SIG-M5 treated with dmso at 0.1 percent for 504 hours (cell line): ENCODE measurements around the gene RTKN2.
A peak's percentile ranks its signal among the peaks of the same experiment; 100 is the strongest.

Experiments used
- DNase-seq: peaks from one replicate; lab custom pipeline; 2025; ENCODE audit not compliant: unreplicated experiment; lab: John Stamatoyannopoulos, UW

The RTKN2 gene

DNA sequence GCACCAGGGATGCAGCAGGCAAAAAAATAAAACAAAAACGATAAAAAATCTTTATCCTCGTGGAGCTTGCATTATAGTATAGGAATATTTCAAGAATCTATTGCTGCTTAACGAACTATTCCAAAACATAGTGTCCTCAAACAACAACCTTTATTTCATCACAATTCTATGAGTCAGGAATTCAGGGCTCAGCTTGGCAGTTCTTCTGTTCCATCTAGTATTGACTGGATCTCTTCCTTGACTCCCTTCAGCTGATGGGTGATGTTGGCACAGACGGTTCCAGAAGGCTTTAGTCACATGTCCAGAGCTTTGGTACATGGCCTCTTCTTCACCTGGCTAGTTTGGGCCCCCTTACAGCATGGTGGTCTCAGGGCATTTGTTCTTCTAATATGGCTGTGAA lies 88.0 kb downstream of the RTKN2 start:
- no peak for DNase-seq

DNA sequence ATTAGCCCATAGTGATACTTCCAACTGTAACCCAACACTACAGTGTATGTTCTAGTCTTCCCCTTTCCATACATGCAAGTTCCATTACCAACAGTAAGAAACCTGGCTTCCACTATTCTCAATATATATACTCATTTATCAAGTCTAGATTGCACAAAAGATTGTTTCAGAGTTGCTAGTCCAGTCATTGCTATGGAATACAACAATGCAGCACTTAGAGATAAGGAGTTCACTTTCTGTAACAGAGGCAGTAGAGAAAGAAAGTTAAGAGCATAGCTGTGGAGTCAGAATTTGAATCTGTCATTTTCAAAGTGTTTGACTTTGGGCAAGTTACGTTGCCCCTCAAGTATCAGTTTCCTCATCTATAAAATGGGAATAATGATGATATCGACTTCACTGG lies 90.1 kb downstream of the RTKN2 start:
- DNase-seq = no peak

- DNase-seq = no peak
These were observed 91.5 kb downstream of the RTKN2 start for GRCh38 chr10:62177111-62177510.

DNA sequence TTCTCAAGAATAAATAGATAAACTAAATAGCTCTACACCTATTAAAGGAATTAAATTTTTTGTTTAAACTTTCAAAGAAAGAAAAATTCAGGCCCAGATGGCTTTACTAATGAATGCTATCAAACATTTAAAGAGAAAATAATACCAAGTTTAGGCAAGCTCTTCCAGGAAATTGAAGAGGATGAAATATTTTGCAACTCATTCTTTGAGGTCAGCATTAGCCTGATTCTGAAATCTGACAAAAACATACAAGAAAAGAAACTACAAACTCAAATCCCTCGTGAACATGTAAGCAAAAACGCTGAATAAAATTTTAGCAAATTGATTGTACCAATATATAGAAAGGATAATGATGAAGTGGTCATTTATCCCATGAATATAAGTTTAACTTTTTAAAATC lies 93.4 kb downstream of the RTKN2 start:
- DNase-seq = no peak

DNA sequence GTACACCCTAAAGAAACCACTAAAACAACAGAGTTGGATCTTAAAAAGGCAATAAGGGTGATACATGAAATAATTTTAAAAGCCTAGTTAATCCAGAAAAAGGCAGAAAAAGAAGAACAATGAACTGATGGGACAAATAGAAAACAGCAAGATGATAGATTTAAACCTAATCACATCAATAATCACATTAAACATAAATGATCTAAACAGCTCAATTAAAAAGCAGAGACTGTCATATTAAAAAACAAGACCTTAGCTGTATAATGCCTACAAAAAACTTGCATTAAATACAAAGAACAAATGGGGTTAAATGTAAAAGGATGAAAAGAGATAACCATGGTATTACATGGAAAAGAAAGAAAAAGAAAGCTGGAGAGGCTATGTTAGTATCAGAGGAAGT lies 96.2 kb downstream of the RTKN2 start:
- DNase-seq = no peak

DNA sequence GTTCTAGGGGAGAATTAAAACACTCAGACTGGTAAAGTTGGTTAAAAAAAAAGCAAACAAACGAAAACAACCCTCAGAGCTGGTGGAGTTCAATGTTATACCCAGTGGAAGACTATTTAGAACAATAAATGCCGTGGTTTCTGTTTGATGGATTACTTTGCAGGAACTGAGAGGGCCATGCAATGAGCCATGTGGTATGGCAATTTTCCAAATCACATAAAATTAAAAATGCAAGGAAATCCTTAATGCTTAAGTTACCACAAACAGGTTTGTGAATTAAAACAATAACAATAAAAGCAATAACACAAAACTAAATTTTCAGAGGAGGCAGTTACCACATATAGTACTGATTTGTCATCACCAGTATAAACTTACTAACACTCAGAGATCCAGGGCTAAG lies 96.9 kb downstream of the RTKN2 start:
- DNase-seq = no peak

GRCh38 chr10:62170732-62171131 lies 97.9 kb downstream of the RTKN2 start:
- no peak for DNase-seq

- DNase-seq = peak; percentile 40
These were observed 102.1 kb downstream of the RTKN2 start for GRCh38 chr10:62166331-62167131.

DNA sequence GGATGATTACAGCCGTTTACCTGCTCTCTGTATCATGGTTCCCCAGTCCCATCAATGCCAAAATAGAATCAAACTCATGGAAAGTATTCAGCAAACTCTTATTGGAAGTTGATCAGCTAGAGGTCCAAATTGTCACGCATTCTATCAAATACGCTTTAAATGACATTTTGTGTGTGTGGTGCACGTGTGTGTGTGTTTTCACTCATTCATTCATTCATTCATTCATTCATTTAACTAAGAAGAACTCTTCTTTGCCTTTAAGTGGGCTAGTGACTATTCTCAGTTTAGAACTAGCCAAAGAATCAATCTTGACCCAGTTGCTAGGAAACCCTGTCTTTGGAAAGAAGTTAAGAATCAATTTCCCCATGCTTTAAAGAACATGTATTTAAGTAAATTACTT lies 102.8 kb downstream of the RTKN2 start:
- no peak for DNase-seq

DNA sequence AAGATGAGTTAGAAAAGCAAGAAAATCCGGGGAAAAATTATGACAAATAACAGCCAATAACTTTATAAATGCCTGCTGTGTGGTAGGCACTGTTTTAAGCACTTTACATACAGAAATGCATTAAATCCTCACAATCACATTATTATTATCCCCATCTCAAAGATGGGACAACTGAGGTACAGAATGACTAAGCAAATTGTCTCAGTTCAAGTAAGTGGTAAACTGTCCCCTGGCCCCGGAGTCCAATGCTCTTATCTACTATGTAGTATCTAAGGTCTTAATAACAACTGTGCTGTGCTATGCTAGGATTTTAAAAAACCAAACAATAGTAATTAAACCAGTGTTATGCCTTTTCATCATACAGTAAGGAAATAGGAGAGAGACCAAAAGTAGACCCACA lies 105.6 kb downstream of the RTKN2 start:
- no peak for DNase-seq

- no peak for DNase-seq
These were observed 106.2 kb downstream of the RTKN2 start for GRCh38 chr10:62162261-62162981.

GRCh38 chr10:62159351-62159750 lies 109.3 kb downstream of the RTKN2 start:
- no peak for DNase-seq

DNA sequence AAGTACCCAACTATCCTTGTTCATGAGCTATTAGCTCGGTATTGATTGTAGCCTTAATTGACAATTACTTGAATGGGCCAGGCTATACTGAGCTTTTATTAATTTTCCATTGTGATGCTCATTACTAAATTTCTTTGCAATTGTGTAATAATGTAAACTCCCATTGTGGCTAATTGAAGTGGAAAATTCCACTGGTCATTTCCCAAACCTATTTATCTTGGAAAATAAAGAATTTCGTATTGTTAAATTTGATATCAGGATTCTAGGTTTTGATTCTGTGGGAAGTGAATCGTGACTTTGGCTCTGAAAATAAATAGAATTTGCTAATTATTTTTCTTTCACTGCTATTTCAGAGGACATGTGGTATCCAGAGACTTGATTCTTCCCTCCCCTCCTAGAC lies 111.0 kb downstream of the RTKN2 start:
- no peak for DNase-seq

GRCh38 chr10:62155054-62155680 lies 113.5 kb downstream of the RTKN2 start:
- no peak for DNase-seq

GRCh38 chr10:62154231-62154630 lies 114.4 kb downstream of the RTKN2 start:
- no peak for DNase-seq

DNA sequence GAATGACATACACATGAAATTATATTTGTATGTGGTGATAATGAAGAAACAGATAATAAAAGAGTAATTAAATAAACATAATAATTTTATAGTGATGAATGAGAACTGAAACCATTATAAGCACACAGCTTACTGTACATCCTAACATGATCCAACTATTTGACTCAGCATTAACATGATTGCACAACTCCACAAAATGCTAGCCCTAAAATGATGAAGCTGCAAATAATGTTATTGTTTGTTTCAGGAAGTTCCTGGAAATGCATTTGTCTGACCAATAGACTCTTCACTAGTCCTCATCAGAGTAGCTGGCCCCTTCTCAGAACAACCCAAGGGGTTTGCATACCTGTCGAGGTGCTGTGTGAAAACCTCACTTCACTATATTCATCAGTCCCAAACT lies 115.5 kb downstream of the RTKN2 start:
- DNase-seq = no peak

- DNase-seq = no peak
These were observed 119.0 kb downstream of the RTKN2 start for GRCh38 chr10:62149621-62150020.

DNA sequence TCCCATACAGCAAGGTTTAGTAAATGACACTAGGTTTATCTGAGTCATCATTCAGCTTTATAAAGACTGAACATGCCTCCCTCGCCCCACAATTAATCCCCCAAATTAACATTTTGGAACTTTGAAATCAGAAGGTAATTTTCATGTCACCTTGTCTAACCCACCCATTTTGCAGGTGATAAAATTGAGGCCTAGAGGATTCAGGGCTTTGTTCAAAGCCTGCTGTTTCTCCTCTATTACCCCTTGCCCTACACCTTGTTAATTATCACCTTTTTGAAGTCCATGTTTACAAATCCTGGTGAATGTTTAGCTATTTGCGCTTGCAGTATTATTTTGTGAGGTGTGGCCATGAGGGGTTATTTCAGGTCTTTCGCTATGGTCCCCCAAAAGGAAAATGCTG lies 120.5 kb downstream of the RTKN2 start:
- no peak for DNase-seq

GRCh38 chr10:62147425-62147824 lies 121.2 kb downstream of the RTKN2 start:
- DNase-seq = no peak

DNA sequence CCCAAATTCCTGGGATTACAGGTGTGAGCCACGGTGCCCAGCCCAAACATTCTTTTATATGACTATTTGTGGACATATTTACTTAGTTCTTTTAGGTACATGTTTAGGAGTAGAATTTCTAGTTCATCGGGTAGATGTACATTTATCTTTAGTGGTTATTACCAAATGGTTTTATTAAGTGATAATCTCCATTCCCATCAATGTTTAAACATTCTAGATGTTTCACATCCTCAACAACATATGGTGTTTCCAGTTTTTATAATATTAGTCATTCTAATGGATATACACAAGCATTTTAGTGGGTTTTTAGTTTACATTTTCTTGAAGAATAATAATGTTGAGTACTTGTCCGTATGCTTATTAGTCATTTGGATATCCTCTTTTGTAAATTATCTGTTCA lies 131.7 kb downstream of the RTKN2 start:
- peak; percentile 23 for DNase-seq

DNA sequence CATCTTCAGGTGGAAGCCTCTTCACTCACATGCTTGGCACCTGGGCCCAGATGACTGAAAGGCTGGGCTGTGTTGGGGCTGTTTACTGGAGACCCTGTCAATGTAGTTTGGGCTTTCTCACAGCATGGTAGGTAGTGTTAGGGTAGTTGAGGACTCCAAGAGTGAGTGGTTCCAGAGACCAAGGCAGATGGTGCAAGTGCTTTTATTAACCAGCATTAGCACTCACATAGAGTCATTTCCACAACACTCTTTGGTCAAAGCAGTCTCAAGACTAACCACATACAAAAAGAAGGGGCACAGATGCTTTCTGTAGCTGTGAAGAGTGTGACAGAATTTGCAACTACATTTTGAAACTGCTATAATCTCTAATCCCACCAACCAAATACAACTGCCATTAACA lies 135.0 kb downstream of the RTKN2 start:
- no peak for DNase-seq
